Measurements from ENCODE around the gene MPIG6B. TPM values are rescaled to one million over a fixed set of nuclear protein-coding genes. Genes with fewer than 3 reads are reported as not detected.

MPIG6B gene
- total RNA-seq, 1 experiment from 2014 or later: not detected

DNA sequence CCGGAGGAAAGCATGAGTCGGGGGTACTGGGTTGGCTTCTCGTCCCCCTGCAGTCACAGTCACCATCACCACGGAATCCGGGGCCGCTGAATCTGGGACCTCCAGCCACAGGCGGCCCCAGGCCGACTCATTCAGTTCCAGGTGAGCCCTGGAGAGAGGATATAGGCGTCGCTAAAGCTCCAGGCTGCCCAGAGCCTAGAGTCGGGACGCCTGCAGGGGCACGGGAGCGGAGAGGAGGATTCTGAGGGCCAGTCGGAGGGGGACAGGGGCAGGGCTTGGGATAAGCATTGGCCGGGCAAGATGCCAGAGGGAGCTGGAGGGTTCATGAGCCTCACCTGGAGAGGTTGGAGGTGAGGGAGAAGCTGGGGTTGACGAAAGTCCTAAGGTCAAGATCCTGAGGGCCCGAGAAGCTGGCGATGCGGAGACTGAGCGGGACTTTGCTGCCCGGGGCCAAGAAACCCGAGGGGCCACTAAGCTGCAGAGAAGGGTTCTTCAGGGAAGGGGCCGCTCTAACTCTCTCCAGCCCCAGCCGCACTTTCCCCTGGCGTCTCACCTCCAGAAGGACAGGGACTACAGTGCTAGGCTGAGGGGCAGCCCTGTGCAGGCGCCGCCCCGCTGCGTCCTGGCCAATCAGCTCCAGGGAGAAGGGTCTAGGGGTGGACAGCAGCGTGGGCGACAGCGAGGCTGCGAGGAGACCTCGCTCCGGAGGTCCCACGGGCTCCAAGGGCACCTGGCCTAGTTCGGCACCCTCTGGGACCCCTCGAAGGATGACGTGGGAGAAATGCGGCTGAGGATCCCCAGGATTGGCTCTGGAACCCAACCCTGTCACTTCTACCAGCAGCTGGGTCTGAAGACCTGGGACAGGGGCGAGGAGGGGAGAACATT lies 43.0 kb downstream of the MPIG6B start:
- DNase-seq (ENCODE audit: low read depth): no peak

DNA sequence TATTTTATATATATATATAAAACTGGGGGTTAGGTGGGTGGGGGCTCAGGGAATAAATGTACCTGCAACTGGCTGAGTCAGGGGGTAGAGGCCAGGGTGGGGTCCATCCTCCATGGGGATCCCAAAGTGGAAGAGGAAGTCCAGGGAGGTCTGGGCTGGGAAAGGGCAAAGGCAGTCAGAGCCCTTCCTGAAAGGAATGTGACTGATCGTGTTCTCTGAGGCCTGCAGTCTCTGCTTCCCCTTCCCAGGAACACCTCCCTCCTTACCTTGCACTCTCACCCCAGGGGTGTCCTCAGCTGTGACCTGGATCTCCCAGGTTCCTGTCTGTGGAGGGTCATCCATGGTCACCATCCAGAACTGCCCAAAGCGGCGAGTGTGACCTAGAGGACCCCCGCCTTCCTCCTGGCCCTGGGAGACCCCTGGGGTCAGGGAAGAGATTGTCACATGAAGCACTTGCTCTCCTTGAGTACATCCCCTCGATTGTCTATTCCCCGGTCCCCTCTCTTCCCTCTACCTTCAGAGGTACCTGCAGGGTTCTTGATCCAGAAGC lies 44.0 kb downstream of the MPIG6B start:
- no peak for DNase-seq (ENCODE audit: low read depth)

GRCh38 chr6:31768363-31769257 lies 45.4 kb downstream of the MPIG6B start:
- no peak for DNase-seq (ENCODE audit: low read depth)

DNA sequence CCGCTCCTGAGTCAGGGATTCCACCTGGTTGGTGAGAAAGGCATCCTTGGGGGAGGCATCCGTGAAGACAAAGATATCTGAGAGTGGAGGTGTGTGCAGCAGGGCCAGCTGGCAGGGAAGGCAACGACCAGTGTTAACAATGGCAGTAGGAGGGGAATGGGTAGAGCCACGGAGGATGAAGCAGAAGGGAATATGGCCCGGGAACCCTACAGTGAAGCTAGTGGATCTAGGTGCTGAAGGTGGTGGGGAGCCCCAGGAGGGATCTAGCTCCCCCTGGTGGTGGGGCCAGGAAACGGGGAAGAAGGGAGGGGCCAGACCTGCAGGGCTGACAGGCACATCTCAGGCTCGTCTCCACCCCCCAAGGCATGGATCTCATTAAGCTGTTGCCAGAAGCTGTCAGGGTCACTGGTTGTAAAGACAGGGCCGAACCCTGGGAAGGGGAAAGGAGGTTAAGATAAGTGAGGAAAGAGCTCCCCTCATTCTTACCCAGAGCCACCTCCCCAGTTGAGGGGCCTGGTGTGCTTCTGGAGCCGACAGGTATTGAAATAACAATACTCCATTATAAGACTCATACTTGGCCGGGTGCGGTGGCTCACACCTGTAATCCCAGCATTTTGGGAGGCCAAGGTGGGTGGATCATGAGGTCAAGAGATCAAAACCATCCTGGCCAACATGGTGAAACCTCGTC lies 46.7 kb downstream of the MPIG6B start:
- DNase-seq (ENCODE audit: low read depth): peak; percentile 61

DNA sequence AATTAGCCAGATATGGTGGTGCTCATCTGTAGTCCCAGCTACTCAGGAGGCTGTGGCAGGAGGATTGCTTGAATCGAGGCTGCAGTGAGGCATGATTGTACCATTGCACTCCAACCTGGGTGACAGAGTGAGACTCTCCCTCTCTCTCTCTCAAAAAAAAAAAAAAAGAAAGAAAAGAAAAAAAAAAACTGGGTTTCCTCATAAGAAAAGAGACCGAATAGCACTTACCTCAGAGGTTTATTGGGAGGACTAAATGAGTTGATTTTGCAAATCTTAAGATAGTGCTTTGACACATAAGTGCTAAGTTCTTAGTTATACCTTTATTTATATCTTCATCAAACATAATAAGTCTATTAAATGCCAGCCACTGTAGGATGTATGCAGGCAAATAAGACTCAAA lies 47.7 kb downstream of the MPIG6B start:
- no peak for DNase-seq (ENCODE audit: low read depth)

- DNase-seq (ENCODE audit: low read depth): peak; percentile 57
Observed at GRCh38 chr6:31771992-31772358, 48.8 kb downstream of the MPIG6B start.

- no peak for DNase-seq (ENCODE audit: low read depth)
Observed at GRCh38 chr6:31775184-31775583, 52.0 kb downstream of the MPIG6B start.

- no peak for DNase-seq (ENCODE audit: low read depth)
Observed at GRCh38 chr6:31775633-31776484, 52.7 kb downstream of the MPIG6B start.

Other genes with a start within 250 kb of the MPIG6B start
- gene MICB, start 225.2 kb upstream of the MPIG6B start, total RNA-seq (2014; rRNA removed; shearing (Covaris generic)): 31.0 and 34.4 TPM in 2 replicates
- not detected in 2 replicates for gene MCCD1, start 194.4 kb upstream of the MPIG6B start, total RNA-seq (2014; rRNA removed; shearing (Covaris generic))
- gene DDX39B, start 181.4 kb upstream of the MPIG6B start, total RNA-seq (2014; rRNA removed; shearing (Covaris generic)): 472 and 494 TPM in 2 replicates
- gene ATP6V1G2, start 176.8 kb upstream of the MPIG6B start, total RNA-seq (2014; rRNA removed; shearing (Covaris generic)): 2.3 and 2.6 TPM in 2 replicates
- gene NFKBIL1, start 175.8 kb upstream of the MPIG6B start, total RNA-seq (2014; rRNA removed; shearing (Covaris generic)): 25.0 and 27.5 TPM in 2 replicates
- not detected in 2 replicates for gene LTA, start 151.1 kb upstream of the MPIG6B start, total RNA-seq (2014; rRNA removed; shearing (Covaris generic))
- 1.7 TPM in 2 replicates for gene TNF, start 147.8 kb upstream of the MPIG6B start, total RNA-seq (2014; rRNA removed; shearing (Covaris generic))
- gene LTB, start 140.9 kb upstream of the MPIG6B start, total RNA-seq (2014; rRNA removed; shearing (Covaris generic)): not detected in 2 replicates
- gene LST1, start 137.1 kb upstream of the MPIG6B start, total RNA-seq (2014; rRNA removed; shearing (Covaris generic)): not detected in 2 replicates
- gene NCR3, start 130.4 kb upstream of the MPIG6B start, total RNA-seq (2014; rRNA removed; shearing (Covaris generic)): 0.36 TPM in 1 of 2 replicates, not detected in the other
- not detected in 2 replicates for gene AIF1, start 108.1 kb upstream of the MPIG6B start, total RNA-seq (2014; rRNA removed; shearing (Covaris generic))
- gene PRRC2A, start 102.7 kb upstream of the MPIG6B start, total RNA-seq (2014; rRNA removed; shearing (Covaris generic)): 52.8 and 53.7 TPM in 2 replicates
- 124 and 161 TPM in 2 replicates for gene BAG6, start 70.7 kb upstream of the MPIG6B start, total RNA-seq (2014; rRNA removed; shearing (Covaris generic))
- 2.5 and 3.4 TPM in 2 replicates for gene APOM, start 67.5 kb upstream of the MPIG6B start, total RNA-seq (2014; rRNA removed; shearing (Covaris generic))
- 13.9 and 18.6 TPM in 2 replicates for gene C6orf47, start 62.6 kb upstream of the MPIG6B start, total RNA-seq (2014; rRNA removed; shearing (Covaris generic))
- gene GPANK1, start 58.4 kb upstream of the MPIG6B start, total RNA-seq (2014; rRNA removed; shearing (Covaris generic)): 20.0 and 22.5 TPM in 2 replicates
- 371 and 469 TPM in 2 replicates for gene CSNK2B, start 57.3 kb upstream of the MPIG6B start, total RNA-seq (2014; rRNA removed; shearing (Covaris generic))
- 0.36 and 1.3 TPM in 2 replicates for gene LY6G5B, start 53.4 kb upstream of the MPIG6B start, total RNA-seq (2014; rRNA removed; shearing (Covaris generic))
- 2.9 and 3.2 TPM in 2 replicates for gene LY6G5C, start 42.3 kb upstream of the MPIG6B start, total RNA-seq (2014; rRNA removed; shearing (Covaris generic))
- 36.7 and 36.9 TPM in 2 replicates for gene ABHD16A, start 20.0 kb upstream of the MPIG6B start, total RNA-seq (2014; rRNA removed; shearing (Covaris generic))
- gene LY6G6F, start 16.5 kb upstream of the MPIG6B start, total RNA-seq (2014; rRNA removed; shearing (Covaris generic)): not detected in 2 replicates
- gene LY6G6D, start 8.0 kb upstream of the MPIG6B start, total RNA-seq (2014; rRNA removed; shearing (Covaris generic)): not detected in 2 replicates
- gene LY6G6C, start 1.6 kb upstream of the MPIG6B start, total RNA-seq (2014; rRNA removed; shearing (Covaris generic)): not detected in 2 replicates
- 39.4 and 53.3 TPM in 2 replicates for gene DDAH2, start 5.9 kb downstream of the MPIG6B start, total RNA-seq (2014; rRNA removed; shearing (Covaris generic))
- gene CLIC1, start 13.2 kb downstream of the MPIG6B start, total RNA-seq (2014; rRNA removed; shearing (Covaris generic)): 1,387 and 1,552 TPM in 2 replicates
- gene MSH5, start 16.6 kb downstream of the MPIG6B start, total RNA-seq (2014; rRNA removed; shearing (Covaris generic)): 14.1 and 17.8 TPM in 2 replicates
- 0.72 and 2.7 TPM in 2 replicates for gene SAPCD1, start 39.3 kb downstream of the MPIG6B start, total RNA-seq (2014; rRNA removed; shearing (Covaris generic))
- 0.10 and 0.36 TPM in 2 replicates for gene VWA7, start 54.0 kb downstream of the MPIG6B start, total RNA-seq (2014; rRNA removed; shearing (Covaris generic))
- gene VARS1, start 72.4 kb downstream of the MPIG6B start, total RNA-seq (2014; rRNA removed; shearing (Covaris generic)): 26.4 and 33.6 TPM in 2 replicates
- 145 and 164 TPM in 2 replicates for gene LSM2, start 83.6 kb downstream of the MPIG6B start, total RNA-seq (2014; rRNA removed; shearing (Covaris generic))
- 0.68 and 0.84 TPM in 2 replicates for gene HSPA1L, start 91.9 kb downstream of the MPIG6B start, total RNA-seq (2014; rRNA removed; shearing (Covaris generic))
- gene HSPA1A, start 92.2 kb downstream of the MPIG6B start, total RNA-seq (2014; rRNA removed; shearing (Covaris generic)): 141 and 155 TPM in 2 replicates
- 82.1 and 101 TPM in 2 replicates for gene HSPA1B, start 104.4 kb downstream of the MPIG6B start, total RNA-seq (2014; rRNA removed; shearing (Covaris generic))
- 55.3 and 66.7 TPM in 2 replicates for gene NEU1, start 139.4 kb downstream of the MPIG6B start, total RNA-seq (2014; rRNA removed; shearing (Covaris generic))
- gene SLC44A4, start 155.6 kb downstream of the MPIG6B start, total RNA-seq (2014; rRNA removed; shearing (Covaris generic)): 1.5 TPM in 1 of 2 replicates, not detected in the other
- gene EHMT2, start 174.3 kb downstream of the MPIG6B start, total RNA-seq (2014; rRNA removed; shearing (Covaris generic)): 38.6 and 46.1 TPM in 2 replicates
- gene ZBTB12, start 178.7 kb downstream of the MPIG6B start, total RNA-seq (2014; rRNA removed; shearing (Covaris generic)): 1.2 and 1.4 TPM in 2 replicates
- gene C2, start 204.3 kb downstream of the MPIG6B start, total RNA-seq (2014; rRNA removed; shearing (Covaris generic)): not detected in 2 replicates
- gene CFB, start 222.7 kb downstream of the MPIG6B start, total RNA-seq (2014; rRNA removed; shearing (Covaris generic)): 0.72 and 1.8 TPM in 2 replicates
- 235 and 246 TPM in 2 replicates for gene NELFE, start 235.6 kb downstream of the MPIG6B start, total RNA-seq (2014; rRNA removed; shearing (Covaris generic))
- gene SKIC2, start 235.8 kb downstream of the MPIG6B start, total RNA-seq (2014; rRNA removed; shearing (Covaris generic)): 30.4 and 36.5 TPM in 2 replicates
- 21.0 and 27.8 TPM in 2 replicates for gene DXO, start 248.8 kb downstream of the MPIG6B start, total RNA-seq (2014; rRNA removed; shearing (Covaris generic))